IMR-90 (cell line): ENCODE results near the gene RNU2-63P. TPM values are rescaled to one million over a fixed set of nuclear protein-coding genes. Genes with fewer than 3 reads are reported as not detected.

Experiments used
- ATAC-seq: fragments of 200-7000 bp; cut with Tn5 transposase; 2 replicates; pipeline ENCODE4 v1.9.1; 2020; ENCODE audit warnings: low read depth, mild to moderate bottlenecking, moderate library complexity
- BruUV-seq: library from RNA; stranded (reverse); fragments of 400-500 nt; replicated peaks from 2 replicates; lab custom pipeline; 2021; lab: Mats Ljungman, UMichigan
- CTCF ChIA-PET: fragments of 300-600 bp; formaldehyde crosslinking; extraction: SDS; loops from one replicate; lab custom pipeline; 2021; ENCODE audit warnings: antibody characterized with exemption; lab: Yijun Ruan, JAX
- POLR2A ChIA-PET: fragments of 300-600 bp; sonication (Branson Sonifier 250); formaldehyde crosslinking; loops from one replicate; lab custom pipeline; 2022; ENCODE audit warnings: antibody characterized with exemption; ENCODE audit not compliant: unreplicated experiment; lab: Charles Lee
- DNase-seq: peaks from one replicate; pipeline ENCODE4 v3.0.0; 2013
- H2AFZ ChIP-seq: replicated peaks from 2 replicates; pipeline ENCODE3; 2013; ENCODE audit warnings: low read length, mild to moderate bottlenecking; ENCODE audit not compliant: poor library complexity
- H2AK5ac ChIP-seq: 2 replicates; pipeline ENCODE4 v1.6.1; 2013; ENCODE audit warnings: low read depth, low read length, inconsistent platforms
- H2AK9ac ChIP-seq: replicated peaks from 2 replicates; pipeline ENCODE3; 2013; ENCODE audit warnings: mild to moderate bottlenecking, low read depth, low read length, moderate library complexity; ENCODE audit not compliant: poor library complexity
- H2BK120ac ChIP-seq: 2 replicates; pipeline ENCODE4 v1.6.1; 2013; ENCODE audit warnings: low read depth, low read length, inconsistent platforms
- H2BK15ac ChIP-seq: 3 replicates; pipeline ENCODE4 v1.6.1; 2013; ENCODE audit warnings: low read depth, low read length, inconsistent platforms
- H2BK20ac ChIP-seq: 2 replicates; pipeline ENCODE4 v1.6.1; 2013; ENCODE audit warnings: low read depth, mild to moderate bottlenecking, inconsistent platforms, low read length, moderate library complexity
- H2BK5ac ChIP-seq: 2 replicates; pipeline ENCODE4 v1.6.1; 2013; ENCODE audit warnings: mild to moderate bottlenecking, low read depth, low read length, inconsistent platforms; ENCODE audit not compliant: poor library complexity, severe bottlenecking
- H3K14ac ChIP-seq: replicated peaks from 2 replicates; pipeline ENCODE4 v1.6.1; 2013; ENCODE audit warnings: low read depth, low read length, inconsistent platforms
- H3K18ac ChIP-seq: 2 replicates; pipeline ENCODE4 v1.6.1; 2013; ENCODE audit warnings: low read depth, low read length, control low read depth
- H3K23ac ChIP-seq: 2 replicates; pipeline ENCODE4 v1.6.1; 2013; ENCODE audit warnings: low read depth, low read length, inconsistent platforms
- H3K27ac ChIP-seq: 2 replicates; pipeline ENCODE4 v1.5.1; 2013; ENCODE audit warnings: mild to moderate bottlenecking, control low read depth, low read length; ENCODE audit not compliant: insufficient read depth
- H3K27me3 ChIP-seq: 2 replicates; pipeline ENCODE4 v1.6.1; 2013; ENCODE audit warnings: low read length; ENCODE audit not compliant: control insufficient read depth, insufficient read depth
- H3K36me3 ChIP-seq: 2 replicates; pipeline ENCODE4 v1.6.1; 2013; ENCODE audit warnings: low read length, mixed read lengths; ENCODE audit not compliant: control insufficient read depth, insufficient read depth
- H3K4ac ChIP-seq: 2 replicates; pipeline ENCODE4 v1.6.1; 2013; ENCODE audit warnings: low read depth, low read length, inconsistent platforms
- H3K4me1 ChIP-seq: 2 replicates; pipeline ENCODE4 v1.6.1; 2013; ENCODE audit warnings: low read length, mixed read lengths; ENCODE audit not compliant: control insufficient read depth, insufficient read depth
- H3K4me2 ChIP-seq: 2 replicates; pipeline ENCODE4 v1.6.1; 2013; ENCODE audit warnings: low read depth, mild to moderate bottlenecking, control low read depth, low read length, moderate library complexity
- H3K4me3 ChIP-seq: 2 replicates; pipeline ENCODE4 v1.5.1; 2013; ENCODE audit warnings: low read depth, mild to moderate bottlenecking, control low read depth, low read length, moderate library complexity; ENCODE audit not compliant: insufficient read depth
- H3K56ac ChIP-seq: 2 replicates; pipeline ENCODE4 v1.6.1; 2013; ENCODE audit warnings: low read length, inconsistent platforms; ENCODE audit not compliant: insufficient read depth; ENCODE audit errors: extremely low read depth
- H3K79me1 ChIP-seq, 2 experiments: 2 replicates each; pipeline ENCODE4 v1.6.1; 2013; ENCODE audit warnings: low read length in 2 of 2, inconsistent platforms in 1 of 2, low read depth in 1 of 2
- H3K9ac ChIP-seq: 2 replicates; pipeline ENCODE4 v1.6.1; 2013; ENCODE audit warnings: low read depth, low read length, control low read depth
- H3K9me1 ChIP-seq: 2 replicates; pipeline ENCODE4 v1.6.1; 2013; ENCODE audit warnings: low read length, inconsistent platforms; ENCODE audit not compliant: insufficient read depth
- H3K9me3 ChIP-seq: 2 replicates; pipeline ENCODE4 v1.6.1; 2013; ENCODE audit warnings: low read length; ENCODE audit not compliant: control insufficient read depth, insufficient read depth
- H4K20me1 ChIP-seq: 2 replicates; pipeline ENCODE4 v1.6.1; 2013; ENCODE audit warnings: low read length, inconsistent platforms; ENCODE audit not compliant: insufficient read depth
- H4K5ac ChIP-seq: 2 replicates; pipeline ENCODE4 v1.6.1; 2013; ENCODE audit warnings: mild to moderate bottlenecking, low read depth, low read length, control low read depth
- H4K8ac ChIP-seq, 2 experiments: 2 replicates each; pipeline ENCODE4 v1.6.1; 2013; ENCODE audit warnings: low read depth in 2 of 2, low read length in 2 of 2, control low read depth in 1 of 2, inconsistent platforms in 1 of 2
- H4K91ac ChIP-seq: 2 replicates; pipeline ENCODE4 v1.6.1; 2013; ENCODE audit warnings: low read depth, low read length, inconsistent platforms; ENCODE audit not compliant: insufficient read depth
- BHLHE40 ChIP-seq: fragments of 150-350 bp; IDR thresholded peaks from 2 replicates; pipeline ENCODE4 v1.6.1; 2016; ENCODE audit warnings: mild to moderate bottlenecking, low read depth, low read length
- CEBPB ChIP-seq: IDR thresholded peaks from 2 replicates; pipeline ENCODE4 v1.6.1; 2012; ENCODE audit warnings: low read depth, low read length, improper control_type of control experiment
- CHD1 ChIP-seq: IDR thresholded peaks from 2 replicates; pipeline ENCODE4 v1.6.1; 2012; ENCODE audit warnings: low read depth, low read length, improper control_type of control experiment
- ELK1 ChIP-seq: fragments of 150-350 bp; IDR thresholded peaks from 2 replicates; pipeline ENCODE4 v1.6.1; 2016; ENCODE audit warnings: low read depth, mild to moderate bottlenecking, low read length, moderate library complexity, borderline replicate concordance
- FOS ChIP-seq: fragments of 150-350 bp; IDR thresholded peaks from 2 replicates; pipeline ENCODE4 v1.6.1; 2016; ENCODE audit warnings: low read depth, low read length
- MAZ ChIP-seq: IDR thresholded peaks from 2 replicates; pipeline ENCODE4 v1.6.1; 2012; ENCODE audit warnings: low read depth, mild to moderate bottlenecking, low read length, improper control_type of control experiment, moderate library complexity, borderline replicate concordance
- MXI1 ChIP-seq: IDR thresholded peaks from 2 replicates; pipeline ENCODE4 v1.6.1; 2012; ENCODE audit warnings: low read depth, mild to moderate bottlenecking, low read length, moderate library complexity, borderline replicate concordance
- NFE2L2 ChIP-seq: fragments of 150-350 bp; IDR thresholded peaks from 2 replicates; pipeline ENCODE4 v1.6.1; 2016; ENCODE audit warnings: low read depth, mild to moderate bottlenecking, low read length
- POLR2A ChIP-seq: IDR thresholded peaks from 2 replicates; pipeline ENCODE4 v1.6.1; 2012; ENCODE audit warnings: mild to moderate bottlenecking, low read depth, low read length
- RAD21 ChIP-seq: IDR thresholded peaks from 2 replicates; pipeline ENCODE4 v1.6.1; 2012; ENCODE audit warnings: low read length, improper control_type of control experiment
- RCOR1 ChIP-seq: IDR thresholded peaks from 2 replicates; pipeline ENCODE4 v1.6.1; 2012; ENCODE audit warnings: mild to moderate bottlenecking, low read length, improper control_type of control experiment; ENCODE audit not compliant: insufficient replicate concordance
- RFX5 ChIP-seq: IDR thresholded peaks from 2 replicates; pipeline ENCODE4 v1.8.0; 2012; ENCODE audit warnings: low read depth, mild to moderate bottlenecking, low read length, moderate library complexity
- SMC3 ChIP-seq: fragments of 150-350 bp; IDR thresholded peaks from 2 replicates; pipeline ENCODE4 v1.6.1; 2016; ENCODE audit warnings: low read depth, mild to moderate bottlenecking, antibody characterized with exemption, low read length, moderate library complexity
- USF2 ChIP-seq: fragments of 150-350 bp; IDR thresholded peaks from 2 replicates; pipeline ENCODE4 v1.6.1; 2017; ENCODE audit warnings: mild to moderate bottlenecking, antibody characterized with exemption, low read length, low read depth
- WGBS, 2 experiments: methylation state at CpG; one replicate each; pipeline versions ENCODE4 v1.1.5 to v1.1.7; 2013; ENCODE audit warnings: missing lambda C conversion rate in 2 of 2; ENCODE audit not compliant: insufficient read length in 1 of 2; ENCODE audit errors: extremely low coverage in 2 of 2; 5-methylcytosine and 5-hydroxymethylcytosine counted together
- dilution Hi-C: fragments of 300-500 bp; cut with HindIII; formaldehyde crosslinking; loops from one replicate; pipeline ENCODE4 v1.14.3; 2018; ENCODE audit warnings: low sequenced_read_pairs; ENCODE audit not compliant: unreplicated experiment
- in situ Hi-C: fragments of 300-500 bp; cut with MboI; formaldehyde crosslinking; loops from 3 replicates; pipeline ENCODE4 v1.14.3; 2019; ENCODE audit warnings: low sequenced_read_pairs, inconsistent platforms, mixed read lengths
- intact Hi-C: fragments of 100-400 bp; cut with micrococcal nuclease; formaldehyde crosslinking; loops from 2 replicates; pipeline ENCODE4 v1.10.0; 2022
- polyA plus RNA-seq, 3 experiments: library from polyadenylated mRNA; depleted of rRNA; stranded (reverse); fragments of >200 nt; gene quantifications; 2 replicates each; pipeline ENCODE4 v1.2.3, GENCODE V29; 2012; ENCODE audit warnings: low replicate concordance in 1 of 3
- total RNA-seq: library from RNA; depleted of rRNA; stranded (reverse); fragments of >200 nt; gene quantifications from 2 replicates; pipeline ENCODE4 v1.2.3, GENCODE V29; 2012
- TF ChIP-seq, protein P1 (sequence below): conservative IDR thresholded peaks from 2 replicates; pipeline ENCODE4 v1.5.1; 2012; ENCODE audit warnings: mild to moderate bottlenecking, low read depth, low read length, improper control_type of control experiment

The RNU2-63P gene
- total and polyA plus RNA-seq, 2 of the 4 experiments (the other 2 are of a cell fraction) = under 0.01 TPM; not detected in 1

DNA sequence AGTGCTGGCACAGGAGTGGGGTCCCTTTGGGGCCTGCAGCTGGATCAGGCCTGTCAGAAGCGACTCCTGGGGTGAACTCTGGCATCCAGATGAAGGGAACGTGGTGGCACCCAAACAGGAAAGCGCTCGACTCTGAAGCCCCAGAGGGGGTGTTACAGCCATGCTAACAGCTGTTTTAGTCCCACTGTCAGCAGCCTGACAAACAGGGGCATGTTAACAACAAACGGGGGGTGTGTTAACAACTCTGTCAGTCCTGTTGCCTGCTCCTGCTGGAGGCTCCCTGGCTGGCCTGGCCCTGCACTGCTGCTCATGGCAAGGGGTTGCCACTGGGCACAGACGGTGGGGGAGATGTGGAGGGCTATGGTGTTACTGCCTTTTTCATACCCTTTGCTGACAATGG, 2.6 kb upstream of the RNU2-63P start:
- H3K9me1 ChIP-seq = no peaks in the 10 kb centered on the region; the same call in 1 of the 2 replicates
- H3K23ac ChIP-seq = no peak overlapping the region
- no peak overlapping the region for H3K27ac ChIP-seq
- no peak overlapping the region for H3K56ac ChIP-seq
- H4K8ac ChIP-seq = no peak overlapping the region
- no peak overlapping the region for H2AK9ac ChIP-seq
- no peak overlapping the region for H2BK20ac ChIP-seq
- H3K27me3 ChIP-seq = no peaks in the 10 kb centered on the region
- no peak overlapping the region for H4K5ac ChIP-seq
- H3K79me1 ChIP-seq = no peaks in the 10 kb centered on the region
- no peak overlapping the region for H3K4me2 ChIP-seq
- CTCF ChIA-PET = no interaction called here
- in situ Hi-C loops (loop anchor here (25.0 kb wide), 1 partner anchor 807 kb away; no protein-coding TSS in a partner anchor), intact Hi-C loops (no loop called here), dilution Hi-C loops (no loop called here)
- no peak overlapping the region for H2BK15ac ChIP-seq
- DNase-seq = no peak
- H3K4me1 ChIP-seq = no peaks in the 10 kb centered on the region
- H4K91ac ChIP-seq = no peak overlapping the region
- H2BK5ac ChIP-seq = no peak overlapping the region
- no peak for ATAC-seq
- BruUV-seq = no TSS peak
- H2AK5ac ChIP-seq = no peak overlapping the region
- H3K9me3 ChIP-seq = no peaks in the 10 kb centered on the region
- H3K4ac ChIP-seq = no peak overlapping the region
- no peak overlapping the region for H3K14ac ChIP-seq
- no peak overlapping the region for H3K4me3 ChIP-seq
- POLR2A ChIA-PET = no interaction called here
- WGBS, 2 experiments = 42% methylated on average over 4 of the region's 6 CpGs; no CpG with 5 or more reads in 1 of the 2 experiments
- no peak overlapping the region for H2BK120ac ChIP-seq
- no peaks in the 10 kb centered on the region for H4K20me1 ChIP-seq
- TF ChIP-seq MXI1 = no peak
- TF ChIP-seq, protein P1, sequence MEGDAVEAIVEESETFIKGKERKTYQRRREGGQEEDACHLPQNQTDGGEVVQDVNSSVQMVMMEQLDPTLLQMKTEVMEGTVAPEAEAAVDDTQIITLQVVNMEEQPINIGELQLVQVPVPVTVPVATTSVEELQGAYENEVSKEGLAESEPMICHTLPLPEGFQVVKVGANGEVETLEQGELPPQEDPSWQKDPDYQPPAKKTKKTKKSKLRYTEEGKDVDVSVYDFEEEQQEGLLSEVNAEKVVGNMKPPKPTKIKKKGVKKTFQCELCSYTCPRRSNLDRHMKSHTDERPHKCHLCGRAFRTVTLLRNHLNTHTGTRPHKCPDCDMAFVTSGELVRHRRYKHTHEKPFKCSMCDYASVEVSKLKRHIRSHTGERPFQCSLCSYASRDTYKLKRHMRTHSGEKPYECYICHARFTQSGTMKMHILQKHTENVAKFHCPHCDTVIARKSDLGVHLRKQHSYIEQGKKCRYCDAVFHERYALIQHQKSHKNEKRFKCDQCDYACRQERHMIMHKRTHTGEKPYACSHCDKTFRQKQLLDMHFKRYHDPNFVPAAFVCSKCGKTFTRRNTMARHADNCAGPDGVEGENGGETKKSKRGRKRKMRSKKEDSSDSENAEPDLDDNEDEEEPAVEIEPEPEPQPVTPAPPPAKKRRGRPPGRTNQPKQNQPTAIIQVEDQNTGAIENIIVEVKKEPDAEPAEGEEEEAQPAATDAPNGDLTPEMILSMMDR = no peak
- no peak for TF ChIP-seq RAD21
- no peak for TF ChIP-seq USF2
- no peak for TF ChIP-seq ELK1
- TF ChIP-seq POLR2A = no peak
- no peak for TF ChIP-seq MAZ
- no peak for TF ChIP-seq NFE2L2
- no peak for TF ChIP-seq RCOR1
- no peak for TF ChIP-seq FOS
- TF ChIP-seq SMC3 = no peak
- TF ChIP-seq RFX5 = no peak
- no peak for TF ChIP-seq CEBPB
- no peak for TF ChIP-seq BHLHE40
- no peak for TF ChIP-seq CHD1
- no peaks in the 10 kb centered on the region for H3K36me3 ChIP-seq
- H3K18ac ChIP-seq = no peak overlapping the region
- no peak overlapping the region for H2AFZ ChIP-seq
- no peak overlapping the region for H3K9ac ChIP-seq
